HG02943 (cell line): ENCODE data around the gene ADCY9.
"Not testable (repeated sequence)": the region's sequence is repeated elsewhere in the genome, so short reads cannot be mapped to it uniquely, and the experiment has no call there.

Source experiments
- ATAC-seq: cut with Tn5 transposase; IDR thresholded peaks from one replicate; pipeline ENCODE4 v1.9.1; 2021; ENCODE audit warnings: mild to moderate bottlenecking, low read depth, moderate library complexity; ENCODE audit not compliant: unreplicated experiment

ADCY9 gene

DNA sequence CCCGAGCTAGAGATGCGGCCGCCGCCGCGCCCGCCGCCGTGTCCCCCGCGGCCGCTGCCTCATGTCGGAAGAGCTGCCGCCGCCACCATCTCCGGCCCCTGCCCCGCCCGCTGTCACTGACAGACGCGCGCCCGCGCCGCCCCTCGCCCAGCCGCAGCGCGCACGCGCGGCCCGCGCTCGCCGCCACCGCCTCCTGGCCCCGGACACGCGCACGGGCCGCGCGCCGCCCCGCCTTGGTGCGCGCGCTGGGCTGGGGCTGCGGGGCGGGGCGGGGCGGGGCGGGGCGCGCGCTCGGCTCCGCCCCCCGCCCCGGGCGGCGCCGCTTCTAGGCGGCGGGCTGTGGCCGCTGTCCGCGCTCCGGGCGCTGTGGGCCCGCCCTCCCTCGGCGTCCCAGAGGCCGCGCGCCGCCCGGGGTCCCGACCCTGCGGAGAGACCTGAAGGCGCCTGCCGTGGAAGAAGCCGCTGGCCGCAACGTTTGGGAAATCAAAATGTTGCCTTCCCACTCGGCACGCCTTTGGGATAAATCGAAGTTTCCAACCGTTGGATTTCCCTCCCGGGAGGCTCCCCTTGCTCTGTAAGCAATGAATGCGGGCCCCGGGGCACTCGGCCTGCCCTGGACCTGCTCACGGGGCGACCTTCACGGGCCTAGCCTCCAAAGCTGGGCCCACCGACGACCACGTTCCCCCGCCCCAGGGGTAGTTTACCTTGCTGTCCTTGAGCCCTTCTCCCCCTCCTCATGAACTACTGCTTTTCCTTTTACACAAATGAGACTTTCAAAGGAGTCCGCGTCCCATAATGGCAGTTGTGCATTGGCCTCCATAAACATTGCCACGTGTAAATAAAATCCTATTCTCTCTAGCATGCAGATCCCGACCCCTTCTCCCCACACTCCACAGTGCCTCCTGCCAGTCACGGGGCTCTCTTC is at the start of gene ADCY9:
Gene ADCY9, minus strand, starts transcription at position 118 of the 925 bp plus-strand sequence. CDS start 1,000 bp downstream, outside the sequence.
- ATAC-seq: no peak

DNA sequence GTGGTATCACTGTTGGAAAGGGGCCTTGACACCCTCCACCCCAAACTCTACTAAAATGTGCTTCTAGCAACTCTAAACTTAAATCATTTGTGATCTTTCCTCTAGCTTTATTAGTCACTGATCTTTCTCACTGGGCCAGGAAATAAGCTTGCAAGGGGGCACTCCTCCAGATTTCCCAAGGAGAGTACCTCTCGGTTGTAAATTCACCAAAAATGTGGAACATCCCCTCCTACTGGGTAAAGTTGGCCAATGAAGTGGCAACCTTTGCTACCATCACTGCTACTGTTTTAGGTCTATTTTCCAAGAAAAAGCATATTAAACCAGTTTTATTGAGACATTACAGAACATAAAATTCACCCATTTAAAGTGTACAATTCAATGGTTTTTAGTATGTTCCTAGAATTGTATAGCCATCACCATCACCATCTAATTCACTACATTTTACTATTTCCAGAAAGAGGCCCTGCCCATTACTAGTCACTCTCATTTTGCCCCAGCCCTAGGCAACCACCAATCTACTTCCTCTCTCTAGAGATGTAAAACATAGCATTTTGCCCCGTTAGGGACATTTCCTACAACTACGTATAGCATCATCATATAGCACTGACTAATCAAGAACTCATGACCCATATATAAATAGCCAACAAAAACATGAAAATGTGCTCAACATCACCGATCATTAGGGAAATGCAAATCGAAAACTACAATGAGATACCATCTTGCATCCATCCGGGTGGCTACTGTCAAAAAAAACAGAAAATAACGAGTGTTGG is 44.6 kb upstream of the ADCY9 start:
- ATAC-seq: no peak

- ATAC-seq: no peak
Measured at GRCh38 chr16:4159726-4160125, 43.5 kb upstream of the ADCY9 start.

DNA sequence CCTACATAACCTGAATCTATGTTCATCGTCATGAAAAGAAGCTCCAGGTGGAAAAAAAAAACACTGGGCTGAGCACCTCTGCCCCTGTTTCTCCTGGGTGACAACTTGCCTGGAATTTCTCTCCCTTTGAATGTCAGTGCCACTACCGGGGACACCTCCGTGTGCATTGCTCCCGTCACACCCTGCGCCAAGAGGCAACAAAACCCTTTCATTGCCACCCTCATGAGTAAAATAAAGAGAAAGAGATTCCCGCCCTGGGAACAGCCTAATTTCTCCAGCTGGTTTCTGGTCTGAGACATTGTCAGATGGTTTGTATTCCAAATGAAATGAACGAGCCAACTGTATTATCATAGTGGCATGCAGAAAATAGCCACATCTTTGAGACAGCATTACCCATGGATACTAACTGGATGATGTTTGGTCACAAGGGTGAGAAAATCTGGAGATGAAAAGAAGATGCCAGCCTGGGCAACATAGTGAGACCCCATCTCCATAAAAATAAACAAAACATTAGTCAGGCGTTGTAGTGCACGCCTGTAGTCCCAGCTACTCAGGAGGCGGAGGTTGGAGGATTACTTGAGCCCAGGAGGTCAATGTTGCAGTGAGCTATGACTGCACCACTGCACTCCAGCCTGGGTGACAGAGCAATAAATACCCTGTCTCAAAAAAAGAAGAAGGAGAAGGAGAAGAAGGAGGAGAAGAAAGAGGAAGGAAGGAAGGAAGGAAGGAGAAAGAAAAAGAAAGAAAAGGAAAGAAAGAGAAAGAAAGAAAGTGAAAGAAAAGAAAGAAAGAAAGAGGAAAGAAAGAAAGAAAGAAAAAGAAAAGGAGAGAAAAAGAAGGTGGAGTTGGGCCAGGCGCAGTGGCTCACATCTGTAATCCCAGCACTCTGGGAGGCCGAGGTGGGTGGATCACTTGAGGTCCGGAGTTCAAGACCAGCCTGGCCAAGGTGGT is 42.2 kb upstream of the ADCY9 start:
- no peak for ATAC-seq

DNA sequence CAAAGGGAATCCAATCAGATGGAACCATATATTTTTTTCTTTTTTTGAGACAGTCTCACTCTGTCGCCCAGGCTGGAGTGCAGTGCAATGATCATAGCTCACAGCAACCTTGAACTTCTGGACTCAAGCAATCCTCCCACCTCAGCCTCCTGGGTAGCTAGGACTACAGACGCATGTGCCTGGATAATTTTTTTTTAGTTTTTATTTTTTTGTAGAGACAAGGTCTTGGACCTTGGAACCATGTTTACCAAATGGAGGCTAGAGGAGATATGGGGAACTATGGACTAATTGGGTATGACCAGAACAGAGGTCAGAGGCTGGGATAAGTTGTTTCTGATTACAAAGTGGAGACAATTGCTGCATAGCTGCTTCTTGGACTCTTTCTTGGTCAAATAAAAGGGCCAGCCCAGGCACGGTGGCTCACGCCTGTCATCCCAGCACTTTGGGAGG is 41.2 kb upstream of the ADCY9 start:
- no peak for ATAC-seq

DNA sequence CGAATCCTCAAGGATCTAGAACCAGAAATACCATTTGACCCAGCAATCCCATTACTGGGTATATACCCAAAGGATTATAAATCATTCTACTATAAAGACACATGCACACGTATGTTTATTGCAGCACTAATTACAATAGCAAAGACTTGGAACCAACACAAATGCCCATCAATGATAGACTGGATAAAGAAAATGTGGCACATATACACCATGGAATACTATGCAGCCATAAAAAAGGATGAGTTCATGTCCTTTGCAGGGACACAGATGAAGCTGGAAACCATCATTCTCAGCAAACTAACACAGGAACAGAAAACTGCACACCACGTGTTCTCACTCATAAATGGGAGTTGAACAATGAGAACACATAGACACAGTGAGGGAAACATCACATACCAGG is 40.3 kb upstream of the ADCY9 start:
- not testable (repeated sequence) for ATAC-seq

DNA sequence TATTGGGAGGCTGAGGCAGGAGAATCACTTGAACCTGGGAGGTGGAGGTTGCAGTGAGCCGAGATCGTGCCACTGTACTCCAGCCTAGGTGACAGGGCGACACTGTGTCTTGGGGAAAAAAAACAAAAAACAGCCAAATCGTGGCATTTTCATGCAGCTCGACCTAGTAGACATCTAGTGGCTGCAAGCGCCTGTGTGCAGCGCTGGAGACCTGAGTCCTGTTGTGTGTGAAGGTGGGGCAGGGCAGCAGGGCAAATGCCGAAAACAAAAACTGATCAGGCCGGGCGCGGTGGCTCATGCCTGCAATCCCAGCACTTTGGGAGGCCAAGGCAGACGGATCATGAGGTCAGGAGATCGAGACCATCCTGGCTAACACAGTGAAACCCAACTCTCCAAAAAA is 37.1 kb upstream of the ADCY9 start:
- not testable (repeated sequence) for ATAC-seq

- no peak for ATAC-seq
Measured at GRCh38 chr16:4152267-4152666, 36.0 kb upstream of the ADCY9 start.

DNA sequence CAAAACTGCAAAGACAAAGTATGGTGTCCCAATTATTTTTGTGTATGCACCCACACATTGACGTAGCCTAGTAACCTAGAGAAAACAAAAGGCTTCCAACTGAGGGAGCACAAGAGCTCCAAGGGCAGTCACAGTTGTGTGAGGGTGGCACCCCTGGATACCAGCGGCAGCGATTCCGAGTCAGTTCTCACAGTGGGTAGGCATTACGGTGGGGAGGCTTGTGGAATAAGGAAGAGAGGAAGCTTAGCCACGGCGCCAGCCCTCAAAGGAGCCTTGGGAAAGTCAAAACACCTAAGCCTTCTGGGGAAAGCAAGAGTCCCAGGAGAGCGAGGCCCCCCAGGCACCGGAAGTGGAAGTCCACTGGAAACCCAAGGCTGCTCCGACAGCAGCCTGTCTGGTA is 31.0 kb upstream of the ADCY9 start:
- no peak for ATAC-seq

GRCh38 chr16:4142268-4142667 is 26.0 kb upstream of the ADCY9 start:
- ATAC-seq: no peak

GRCh38 chr16:4141604-4142003 is 25.4 kb upstream of the ADCY9 start:
- ATAC-seq: no peak

DNA sequence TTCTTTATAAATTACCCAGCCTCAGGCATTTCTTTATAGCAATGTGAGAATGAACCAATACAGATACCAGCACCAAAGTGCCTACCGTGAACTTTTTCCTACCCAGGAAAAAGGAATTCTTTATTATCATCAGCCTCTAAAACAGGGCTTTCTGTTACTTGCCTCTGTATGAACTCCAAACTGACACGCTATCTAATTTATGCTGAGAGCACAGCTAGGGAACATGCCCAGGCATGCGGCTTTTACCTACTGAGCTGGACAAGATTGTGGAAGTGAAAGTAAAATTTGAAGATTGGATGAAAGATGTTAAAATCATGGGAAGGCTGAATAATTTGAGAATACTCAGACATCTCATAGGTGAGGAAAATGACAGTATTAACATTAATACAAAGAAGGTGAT is 24.4 kb upstream of the ADCY9 start:
- ATAC-seq: no peak

GRCh38 chr16:4139968-4140367 is 23.7 kb upstream of the ADCY9 start:
- ATAC-seq: no peak

DNA sequence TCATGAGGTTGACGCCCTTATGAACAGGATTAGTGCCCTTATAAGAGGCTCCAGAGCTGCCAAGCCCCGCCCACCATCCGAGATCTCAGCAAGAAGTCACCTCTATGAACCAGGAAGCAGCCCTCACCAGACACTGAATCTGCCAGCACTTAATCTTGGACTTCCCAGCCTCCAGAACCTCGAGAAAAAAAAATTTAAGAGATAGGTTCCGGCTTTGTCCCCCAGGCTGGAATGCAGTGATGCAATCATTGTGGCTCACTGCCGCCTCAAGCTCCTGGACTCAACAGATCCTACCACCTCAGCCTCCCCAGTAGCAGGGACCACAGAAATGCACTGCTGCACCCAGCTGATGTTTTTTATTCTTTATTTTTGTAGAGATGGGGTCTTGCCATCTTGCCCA is 22.5 kb upstream of the ADCY9 start:
- ATAC-seq: no peak

DNA sequence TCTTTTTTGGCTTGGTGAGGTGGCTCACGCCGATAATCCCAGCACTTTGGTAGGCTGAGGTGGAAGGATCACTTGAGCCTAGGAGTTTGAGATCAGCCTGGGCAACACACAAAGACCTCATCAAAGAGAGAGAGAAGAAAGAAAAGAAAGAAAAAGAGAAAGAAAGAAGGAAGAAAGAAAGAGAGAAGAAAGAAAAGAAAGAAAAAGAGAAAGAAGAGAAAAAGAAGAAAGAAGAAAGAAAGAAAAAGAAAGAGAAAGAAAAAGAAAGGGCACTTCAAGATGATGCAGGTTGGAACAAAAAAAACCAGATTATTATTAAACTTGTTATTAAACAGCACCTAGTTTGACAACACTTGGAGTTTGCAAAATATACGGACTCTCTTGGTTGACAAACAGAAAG is 21.2 kb upstream of the ADCY9 start:
- ATAC-seq: no peak

GRCh38 chr16:4136229-4136813 is 20.1 kb upstream of the ADCY9 start:
- no peak for ATAC-seq

- no peak for ATAC-seq
Measured at GRCh38 chr16:4135537-4135936, 19.3 kb upstream of the ADCY9 start.

DNA sequence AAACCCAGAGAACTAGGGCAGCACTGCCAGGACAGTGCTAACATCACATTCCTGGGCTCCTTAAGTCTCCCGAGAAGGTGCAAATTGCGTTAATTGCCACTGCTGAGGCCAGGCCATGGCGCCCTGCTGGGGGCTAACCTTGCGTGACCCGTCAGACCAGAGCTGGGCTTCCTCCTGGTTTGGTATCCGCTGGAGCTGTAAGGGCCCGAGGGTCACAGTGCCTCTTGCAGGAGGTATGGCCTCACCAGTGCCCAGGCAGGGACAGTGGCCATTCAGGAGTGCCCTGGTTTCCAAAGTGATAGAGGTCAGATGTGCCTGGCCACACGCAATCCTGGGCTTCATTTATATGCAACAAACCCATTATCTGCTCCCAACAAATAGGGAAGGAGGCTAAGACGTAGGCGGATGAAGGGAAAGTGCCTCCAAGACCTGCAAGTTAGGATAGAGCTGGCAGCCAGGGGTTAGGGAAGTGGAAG is 17.7 kb upstream of the ADCY9 start:
- no peak for ATAC-seq

DNA sequence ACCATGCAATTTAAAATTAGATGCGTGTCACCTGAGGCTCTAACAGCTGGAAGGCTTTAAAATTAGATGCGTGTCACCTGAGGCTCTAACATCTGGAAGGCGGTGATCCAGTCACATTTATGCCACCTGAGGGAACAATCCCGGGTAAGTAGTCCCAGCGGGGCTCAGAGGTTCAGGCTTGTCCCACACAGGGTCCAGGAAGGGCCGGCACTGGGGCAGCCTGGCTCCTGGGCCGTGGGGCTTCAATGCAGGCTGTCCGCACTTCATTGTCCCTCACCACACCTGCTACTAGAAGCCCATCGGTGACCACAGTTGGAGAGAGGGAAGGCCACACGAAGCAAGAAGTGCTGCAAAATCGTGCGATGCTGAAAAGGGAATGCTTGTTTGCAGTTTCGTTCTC is 15.4 kb upstream of the ADCY9 start:
- ATAC-seq: no peak
